ENCODE data around the gene ZNF362. TPM values are rescaled to one million over a fixed set of nuclear protein-coding genes. Genes with fewer than 3 reads are reported as not detected.

Gene ZNF362
- polyA plus RNA-seq: 27.1 TPM
- long read RNA-seq, donor 1: 0 reads
- long read RNA-seq, donor 2, partial matches to known transcripts: 5 of 9 reads
- long read RNA-seq, donor 2, other reads (novel, unspliced or antisense): 0 of 9 reads
- long read RNA-seq, donor 3: 0 reads
- long read RNA-seq, donor 4, partial matches to known transcripts: 0 of 1 reads
- long read RNA-seq, donor 4, other reads (novel, unspliced or antisense): 0 of 1 reads
- long read RNA-seq, donor 5, partial matches to known transcripts: 0 of 1 reads
- long read RNA-seq, donor 5, other reads (novel, unspliced or antisense): 0 of 1 reads
- long read RNA-seq, donor 6, partial matches to known transcripts: 39 of 47 reads
- long read RNA-seq, donor 6, other reads (novel, unspliced or antisense): 6 of 47 reads
- long read RNA-seq, donor 7, partial matches to known transcripts: 5 of 7 reads
- long read RNA-seq, donor 7, other reads (novel, unspliced or antisense): 0 of 7 reads
- long read RNA-seq, donor 8, partial matches to known transcripts: 7 of 13 reads
- long read RNA-seq, donor 8, other reads (novel, unspliced or antisense): 0 of 13 reads
- long read RNA-seq, donor 9, partial matches to known transcripts: 23 of 24 reads
- long read RNA-seq, donor 9, other reads (novel, unspliced or antisense): 0 of 24 reads
- long read RNA-seq, donor 10, partial matches to known transcripts: 8 of 12 reads
- long read RNA-seq, donor 10, other reads (novel, unspliced or antisense): 0 of 12 reads
- long read RNA-seq, donor 11, partial matches to known transcripts: 6 of 7 reads
- long read RNA-seq, donor 11, other reads (novel, unspliced or antisense): 0 of 7 reads

GRCh38 chr1:33256471-33257206 is at the start of gene ZNF362:
TSS of gene ZNF362 (plus strand) at chr1:33256492. CDS start at chr1:33270575, 14,083 bp downstream.
- H3K27ac ChIP-seq (ENCODE audit: low read length): peak within 1 kb of the TSS; percentile 74
- H3K27me3 ChIP-seq (ENCODE audit: control insufficient read depth, insufficient read depth, low read length): no peaks in the 10 kb centered on the region
- H3K4me1 ChIP-seq (ENCODE audit: control insufficient read depth, insufficient read depth, low read length): peaks cover 19% of the 10 kb centered on the region
- H3K36me3 ChIP-seq (ENCODE audit: control insufficient read depth, insufficient read depth, low read length): no peaks in the 10 kb centered on the region
- no peaks in the 10 kb centered on the region for H3K9me3 ChIP-seq (ENCODE audit: control insufficient read depth, low read depth, low read length)
- WGBS (ENCODE audit: insufficient coverage, low lambda C conversion rate): no CpG with 5 or more reads among the region's 88 CpGs
- peak within 1 kb of the TSS; percentile 63 for H3K4me3 ChIP-seq (ENCODE audit: low read length)
- peak; percentile 47 to 85 for DNase-seq

- no peaks in the 10 kb centered on the region for H3K4me1 ChIP-seq (ENCODE audit: control insufficient read depth, insufficient read depth, low read length)
- 100% methylated on average over 2 of the region's 3 CpGs for WGBS (ENCODE audit: insufficient coverage, low lambda C conversion rate)
- no peak overlapping the region for H3K27ac ChIP-seq (ENCODE audit: low read length)
- H3K4me3 ChIP-seq (ENCODE audit: low read length): no peak overlapping the region
- no peak for DNase-seq
- H3K9me3 ChIP-seq (ENCODE audit: control insufficient read depth, low read depth, low read length): no peaks in the 10 kb centered on the region
- H3K36me3 ChIP-seq (ENCODE audit: control insufficient read depth, insufficient read depth, low read length): no peaks in the 10 kb centered on the region
- no peaks in the 10 kb centered on the region for H3K27me3 ChIP-seq (ENCODE audit: control insufficient read depth, insufficient read depth, low read length)
Measured at GRCh38 chr1:33211972-33212371, 44.3 kb upstream of the ZNF362 start.

- H3K27ac ChIP-seq (ENCODE audit: low read length): no peak overlapping the region
- no peaks in the 10 kb centered on the region for H3K27me3 ChIP-seq (ENCODE audit: control insufficient read depth, insufficient read depth, low read length)
- no peak overlapping the region for H3K4me3 ChIP-seq (ENCODE audit: low read length)
- H3K4me1 ChIP-seq (ENCODE audit: control insufficient read depth, insufficient read depth, low read length): no peaks in the 10 kb centered on the region
- H3K9me3 ChIP-seq (ENCODE audit: control insufficient read depth, low read depth, low read length): no peaks in the 10 kb centered on the region
- no peaks in the 10 kb centered on the region for H3K36me3 ChIP-seq (ENCODE audit: control insufficient read depth, insufficient read depth, low read length)
- no peak for DNase-seq
- no CpG with 5 or more reads among the region's 7 CpGs for whole genome bisulfite sequencing (ENCODE audit: insufficient coverage, low lambda C conversion rate)
Measured at GRCh38 chr1:33219886-33220661, 36.2 kb upstream of the ZNF362 start.

- WGBS (ENCODE audit: insufficient coverage, low lambda C conversion rate): 20% methylated on average over 1 of the region's 12 CpGs
- no peak for DNase-seq
- H3K9me3 ChIP-seq (ENCODE audit: control insufficient read depth, low read depth, low read length): no peaks in the 10 kb centered on the region
- no peak overlapping the region for H3K27ac ChIP-seq (ENCODE audit: low read length)
- no peaks in the 10 kb centered on the region for H3K36me3 ChIP-seq (ENCODE audit: control insufficient read depth, insufficient read depth, low read length)
- no peaks in the 10 kb centered on the region for H3K4me1 ChIP-seq (ENCODE audit: control insufficient read depth, insufficient read depth, low read length)
- H3K27me3 ChIP-seq (ENCODE audit: control insufficient read depth, insufficient read depth, low read length): no peaks in the 10 kb centered on the region
- H3K4me3 ChIP-seq (ENCODE audit: low read length): no peak overlapping the region
Measured at GRCh38 chr1:33220676-33221384, 35.5 kb upstream of the ZNF362 start.

- DNase-seq: no peak
- Histone ChIP-seq H3K36me3 (ENCODE audit: control insufficient read depth, insufficient read depth, low read length) (no peaks in the 10 kb centered on the region), H3K4me1 (ENCODE audit: control insufficient read depth, insufficient read depth, low read length) (no peaks in the 10 kb centered on the region), H3K27me3 (ENCODE audit: control insufficient read depth, insufficient read depth, low read length) (no peaks in the 10 kb centered on the region), H3K4me3 (ENCODE audit: low read length) (no peak overlapping the region), H3K9me3 (ENCODE audit: control insufficient read depth, low read depth, low read length) (no peaks in the 10 kb centered on the region), H3K27ac (ENCODE audit: low read length) (no peak overlapping the region)
- no CpG with 5 or more reads among the region's 2 CpGs for WGBS (ENCODE audit: insufficient coverage, low lambda C conversion rate)
Measured at GRCh38 chr1:33221385-33221758, 34.9 kb upstream of the ZNF362 start.

- Histone ChIP-seq H3K9me3 (ENCODE audit: control insufficient read depth, low read depth, low read length) (no peaks in the 10 kb centered on the region), H3K27me3 (ENCODE audit: control insufficient read depth, insufficient read depth, low read length) (no peaks in the 10 kb centered on the region), H3K36me3 (ENCODE audit: control insufficient read depth, insufficient read depth, low read length) (no peaks in the 10 kb centered on the region), H3K4me3 (ENCODE audit: low read length) (no peak overlapping the region), H3K4me1 (ENCODE audit: control insufficient read depth, insufficient read depth, low read length) (no peaks in the 10 kb centered on the region), H3K27ac (ENCODE audit: low read length) (no peak overlapping the region)
- no CpG with 5 or more reads among the region's 1 CpG for WGBS (ENCODE audit: insufficient coverage, low lambda C conversion rate)
- no peak for DNase-seq
Measured at GRCh38 chr1:33222381-33222780, 33.9 kb upstream of the ZNF362 start.

- Histone ChIP-seq H3K27ac (ENCODE audit: low read length) (no peak overlapping the region), H3K27me3 (ENCODE audit: control insufficient read depth, insufficient read depth, low read length) (peaks cover 4% of the 10 kb centered on the region), H3K9me3 (ENCODE audit: control insufficient read depth, low read depth, low read length) (no peaks in the 10 kb centered on the region), H3K4me1 (ENCODE audit: control insufficient read depth, insufficient read depth, low read length) (no peaks in the 10 kb centered on the region), H3K36me3 (ENCODE audit: control insufficient read depth, insufficient read depth, low read length) (no peaks in the 10 kb centered on the region), H3K4me3 (ENCODE audit: low read length) (no peak overlapping the region)
- no CpG with 5 or more reads among the region's 2 CpGs for WGBS (ENCODE audit: insufficient coverage, low lambda C conversion rate)
- no peak for DNase-seq
Measured at GRCh38 chr1:33224166-33224707, 32.1 kb upstream of the ZNF362 start.

GRCh38 chr1:33225586-33225985 is 30.7 kb upstream of the ZNF362 start:
- H3K27ac ChIP-seq (ENCODE audit: low read length): no peak overlapping the region
- no peak overlapping the region for H3K4me3 ChIP-seq (ENCODE audit: low read length)
- H3K27me3 ChIP-seq (ENCODE audit: control insufficient read depth, insufficient read depth, low read length): peaks cover 4% of the 10 kb centered on the region
- DNase-seq: no peak
- WGBS (ENCODE audit: insufficient coverage, low lambda C conversion rate): no CpG with 5 or more reads among the region's 1 CpG
- H3K4me1 ChIP-seq (ENCODE audit: control insufficient read depth, insufficient read depth, low read length): no peaks in the 10 kb centered on the region
- no peaks in the 10 kb centered on the region for H3K9me3 ChIP-seq (ENCODE audit: control insufficient read depth, low read depth, low read length)
- H3K36me3 ChIP-seq (ENCODE audit: control insufficient read depth, insufficient read depth, low read length): no peaks in the 10 kb centered on the region

- Histone ChIP-seq H3K36me3 (ENCODE audit: control insufficient read depth, insufficient read depth, low read length) (no peaks in the 10 kb centered on the region), H3K27ac (ENCODE audit: low read length) (no peak overlapping the region), H3K4me3 (ENCODE audit: low read length) (no peak overlapping the region), H3K4me1 (ENCODE audit: control insufficient read depth, insufficient read depth, low read length) (no peaks in the 10 kb centered on the region), H3K9me3 (ENCODE audit: control insufficient read depth, low read depth, low read length) (no peaks in the 10 kb centered on the region), H3K27me3 (ENCODE audit: control insufficient read depth, insufficient read depth, low read length) (peaks cover 4% of the 10 kb centered on the region)
- peak in 1 of 2 donors; percentile 17 for DNase-seq
- WGBS (ENCODE audit: insufficient coverage, low lambda C conversion rate): 71% methylated on average over 1 of the region's 5 CpGs
Measured at GRCh38 chr1:33228935-33229487, 27.3 kb upstream of the ZNF362 start.

Data from large intestine (tissue), 12 donors.